Peyer's patch (tissue), 4 donors: Measurements from ENCODE around the gene FRMD4A. TPM values are rescaled to one million over a fixed set of nuclear protein-coding genes. Genes with fewer than 3 reads are reported as not detected.

Source experiments
- DNase-seq, 3 donors: peaks; one replicate each; pipeline ENCODE4 v3.0.0-alpha.2; 2017 to 2019
- H3K27ac ChIP-seq, 4 donors: fragments of 200-600 bp; sonication (generic); one replicate each; pipeline ENCODE4 v1.5.1; 2016 to 2019
- H3K27me3 ChIP-seq, 2 donors: fragments of 200-600 bp; sonication (generic); one replicate each; pipeline ENCODE4 v1.5.1; 2019
- H3K36me3 ChIP-seq, 3 donors: fragments of 200-600 bp; sonication (generic); one replicate each; pipeline ENCODE4 v1.5.1; 2016 to 2019
- H3K4me1 ChIP-seq, 4 donors: fragments of 200-600 bp; sonication (generic); one replicate each; pipeline ENCODE4 v1.5.1; 2016 to 2019
- H3K4me3 ChIP-seq, 4 donors: fragments of 200-600 bp; sonication (generic); 1 replicate in 3 of 4; 2 replicates in 1 of 4; pipeline ENCODE4 v1.5.1; 2016 to 2019; ENCODE audit warnings: mild to moderate bottlenecking in 1 of 4
- H3K9me3 ChIP-seq, 4 donors: fragments of 200-600 bp; sonication (generic); one replicate each; pipeline ENCODE4 v1.5.1; 2016 to 2019; ENCODE audit warnings: mild to moderate bottlenecking in 1 of 4
- CTCF ChIP-seq, 6 experiments: fragments of 450-650 bp in 4 of 6; fragments of 200-600 bp in 2 of 6; sonication (generic) in 1 of 6; IDR thresholded peaks; one replicate each; pipeline ENCODE4 v1.5.1; 2017 to 2019; ENCODE audit warnings: antibody characterized with exemption in 6 of 6, mild to moderate bottlenecking in 3 of 6, moderate library complexity in 1 of 6
- POLR2A ChIP-seq, 2 donors: fragments of 450-650 bp; IDR thresholded peaks; one replicate each; pipeline ENCODE4 v1.5.1; 2017; ENCODE audit warnings: antibody characterized with exemption in 2 of 2, mild to moderate bottlenecking in 2 of 2, moderate library complexity in 2 of 2
- total RNA-seq, 4 donors: library from RNA; depleted of rRNA; stranded (reverse); fragments of >200 nt; gene quantifications; one replicate each; pipeline ENCODE4 v1.1.0, GENCODE V29; 2016

The FRMD4A gene
- total RNA-seq, 4 donors from 2014 or later: 3.0 to 47.9 (median 5.9) TPM

DNA sequence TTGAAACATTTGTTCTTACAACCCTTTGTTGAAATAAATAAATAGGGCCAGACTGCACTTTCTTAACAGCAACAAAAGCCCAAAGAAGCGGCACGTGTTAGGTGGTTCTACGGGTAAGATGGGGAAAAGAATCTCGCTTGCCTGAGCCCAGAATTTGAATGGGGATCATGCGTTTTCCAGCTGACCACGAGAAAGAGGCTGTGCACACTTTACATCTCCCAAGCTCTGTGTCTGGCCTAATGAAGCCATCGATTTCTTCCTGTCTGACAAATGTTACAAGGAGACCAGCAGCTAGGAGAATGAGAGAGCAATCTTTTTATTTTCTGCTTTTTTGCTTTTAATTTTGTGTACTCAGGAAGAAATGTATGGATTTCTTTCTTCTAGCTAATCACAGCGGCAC lies 52.2 kb downstream of the FRMD4A start:
- DNase-seq: no peak
- TF ChIP-seq CTCF (IDR thresholded peaks at IDR 0.05) (no peak), POLR2A (IDR thresholded peaks at IDR 0.05) (no peak)
- Histone ChIP-seq H3K27me3 (no peaks in the 10 kb centered on the region), H3K9me3 (no peaks in the 10 kb centered on the region), H3K36me3 (no peaks in the 10 kb centered on the region), H3K27ac (no peak overlapping the region), H3K4me3 (no peak overlapping the region), H3K4me1 (no peaks in the 10 kb centered on the region)

DNA sequence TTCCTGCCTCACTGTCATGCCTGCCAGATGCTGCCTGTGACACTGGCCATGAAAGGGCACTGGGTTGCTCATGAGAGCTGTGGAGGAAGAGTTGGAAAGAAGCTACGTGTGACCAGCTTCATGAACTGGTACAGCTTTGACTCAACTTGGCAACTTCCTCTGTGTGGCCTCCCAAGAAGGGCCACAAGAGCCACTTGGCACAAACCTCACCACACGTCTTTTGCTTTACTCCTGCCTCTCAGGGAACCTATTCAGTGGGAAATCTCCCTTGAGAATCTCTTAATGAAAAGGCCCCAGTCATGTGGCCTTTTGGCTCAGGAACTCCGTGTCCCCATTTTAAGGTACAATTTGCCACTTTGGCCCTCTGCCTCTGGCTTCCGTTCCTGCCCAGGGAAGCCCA lies 54.5 kb downstream of the FRMD4A start:
- no peaks in the 10 kb centered on the region for H3K27me3 ChIP-seq
- no peaks in the 10 kb centered on the region for H3K36me3 ChIP-seq
- no peak for DNase-seq
- no peaks in the 10 kb centered on the region for H3K4me1 ChIP-seq
- H3K9me3 ChIP-seq: no peaks in the 10 kb centered on the region
- no peak overlapping the region for H3K27ac ChIP-seq
- no peak overlapping the region for H3K4me3 ChIP-seq
- no peak for TF ChIP-seq POLR2A (IDR thresholded peaks at IDR 0.05)
- TF ChIP-seq CTCF (IDR thresholded peaks at IDR 0.05): no peak

GRCh38 chr10:14271621-14272020 lies 59.1 kb downstream of the FRMD4A start:
- no peak for DNase-seq
- Histone ChIP-seq H3K9me3 (no peaks in the 10 kb centered on the region), H3K4me1 (no peaks in the 10 kb centered on the region), H3K27ac (no peak overlapping the region), H3K36me3 (no peaks in the 10 kb centered on the region), H3K27me3 (no peaks in the 10 kb centered on the region), H3K4me3 (no peak overlapping the region)
- TF ChIP-seq CTCF (IDR thresholded peaks at IDR 0.05): no peak
- no peak for TF ChIP-seq POLR2A (IDR thresholded peaks at IDR 0.05)

GRCh38 chr10:14270370-14270769 lies 60.4 kb downstream of the FRMD4A start:
- Histone ChIP-seq H3K4me1 (no peaks in the 10 kb centered on the region), H3K27me3 (no peaks in the 10 kb centered on the region), H3K9me3 (no peaks in the 10 kb centered on the region), H3K36me3 (no peaks in the 10 kb centered on the region), H3K4me3 (no peak overlapping the region), H3K27ac (no peak overlapping the region)
- TF ChIP-seq CTCF (IDR thresholded peaks at IDR 0.05): no peak
- TF ChIP-seq POLR2A (IDR thresholded peaks at IDR 0.05): no peak
- no peak for DNase-seq

DNA sequence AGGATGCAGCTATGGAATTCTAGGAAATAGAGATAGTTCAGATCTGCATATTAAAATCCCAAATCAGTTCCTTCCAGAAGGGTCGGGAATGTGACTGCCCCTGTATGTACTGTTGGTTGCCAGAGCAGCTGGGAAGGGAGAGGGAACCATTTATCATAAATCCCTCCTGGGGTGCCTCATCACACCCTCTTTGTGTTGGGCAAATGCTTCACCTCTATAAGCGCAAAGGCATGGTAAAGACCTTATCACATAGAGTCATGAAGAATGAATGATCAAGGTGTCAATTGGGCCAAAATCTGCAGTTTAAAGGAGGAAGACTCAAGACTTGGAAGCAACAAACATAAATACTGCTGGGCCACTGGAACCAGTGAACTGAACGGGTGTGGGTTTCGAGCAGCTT lies 65.0 kb downstream of the FRMD4A start:
- Histone ChIP-seq H3K4me1 (no peaks in the 10 kb centered on the region), H3K4me3 (no peak overlapping the region), H3K36me3 (no peaks in the 10 kb centered on the region), H3K27ac (peak overlapping the region in 1 of 4 donors; percentile 6), H3K9me3 (no peaks in the 10 kb centered on the region), H3K27me3 (no peaks in the 10 kb centered on the region)
- TF ChIP-seq POLR2A (IDR thresholded peaks at IDR 0.05) (no peak), CTCF (IDR thresholded peaks at IDR 0.05) (no peak)
- no peak for DNase-seq

DNA sequence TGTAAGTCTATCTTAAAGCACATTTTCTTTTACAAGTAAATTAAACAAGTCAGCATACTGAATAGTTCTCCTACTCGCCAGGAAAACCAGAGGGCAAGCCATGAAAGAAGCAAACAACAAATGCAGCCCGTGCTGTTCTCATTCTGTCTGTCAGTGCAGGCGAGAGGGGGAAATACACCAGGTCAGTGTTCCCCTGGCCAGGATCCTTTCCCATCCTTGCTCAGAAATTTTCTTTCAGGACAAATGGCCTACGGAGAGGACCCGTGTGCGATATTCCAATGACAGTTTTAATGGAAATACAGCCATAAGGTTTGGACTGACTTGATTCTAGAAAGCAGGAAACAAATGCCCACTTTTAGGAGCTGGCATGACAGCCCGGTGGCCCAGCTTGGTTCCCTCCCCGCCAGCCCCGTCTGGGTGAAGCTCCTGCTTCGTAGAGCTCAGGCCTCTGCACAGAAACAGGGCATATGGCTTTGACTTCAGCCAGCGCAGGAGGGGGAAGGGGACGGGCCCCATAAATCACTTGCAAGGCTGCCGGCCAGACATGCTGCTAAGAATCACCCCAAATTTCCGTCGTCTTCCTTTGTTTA lies 67.8 kb downstream of the FRMD4A start:
- no peaks in the 10 kb centered on the region for H3K4me1 ChIP-seq
- peak overlapping the region in 1 of 4 donors; percentile 42 for H3K27ac ChIP-seq
- TF ChIP-seq POLR2A (IDR thresholded peaks at IDR 0.05) (no peak), CTCF (IDR thresholded peaks at IDR 0.05) (no peak)
- no peaks in the 10 kb centered on the region for H3K27me3 ChIP-seq
- DNase-seq: no peak
- H3K36me3 ChIP-seq: no peaks in the 10 kb centered on the region
- no peaks in the 10 kb centered on the region for H3K9me3 ChIP-seq
- no peak overlapping the region for H3K4me3 ChIP-seq
